HG02885 (cell line): ENCODE data around the gene CCDC102A.

ENCODE experiments used
- ATAC-seq: cut with Tn5 transposase; IDR thresholded peaks from one replicate; pipeline ENCODE4 v1.9.1; 2021; ENCODE audit warnings: mild to moderate bottlenecking; ENCODE audit not compliant: unreplicated experiment, poor library complexity

Gene CCDC102A

DNA sequence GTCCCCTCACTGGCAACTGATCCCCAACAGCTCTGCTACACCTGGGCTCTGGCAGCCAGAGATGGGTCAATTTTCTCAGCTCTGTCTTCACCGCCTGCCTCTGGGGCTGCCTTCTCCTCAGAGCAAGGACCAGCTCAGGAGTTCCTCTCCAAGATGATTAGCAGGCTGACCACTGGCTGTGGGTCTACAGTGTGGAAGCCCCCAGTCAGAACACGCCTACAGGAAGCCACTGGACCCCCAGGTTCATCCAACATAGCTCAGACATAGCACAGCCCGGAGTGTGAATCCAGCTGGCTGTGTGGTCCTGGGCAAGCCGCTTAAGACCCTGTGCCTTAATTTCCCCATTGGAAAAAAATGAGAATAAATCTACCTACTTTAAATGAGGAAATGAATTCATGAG lies 55.0 kb downstream of the CCDC102A start:
- no peak for ATAC-seq

DNA sequence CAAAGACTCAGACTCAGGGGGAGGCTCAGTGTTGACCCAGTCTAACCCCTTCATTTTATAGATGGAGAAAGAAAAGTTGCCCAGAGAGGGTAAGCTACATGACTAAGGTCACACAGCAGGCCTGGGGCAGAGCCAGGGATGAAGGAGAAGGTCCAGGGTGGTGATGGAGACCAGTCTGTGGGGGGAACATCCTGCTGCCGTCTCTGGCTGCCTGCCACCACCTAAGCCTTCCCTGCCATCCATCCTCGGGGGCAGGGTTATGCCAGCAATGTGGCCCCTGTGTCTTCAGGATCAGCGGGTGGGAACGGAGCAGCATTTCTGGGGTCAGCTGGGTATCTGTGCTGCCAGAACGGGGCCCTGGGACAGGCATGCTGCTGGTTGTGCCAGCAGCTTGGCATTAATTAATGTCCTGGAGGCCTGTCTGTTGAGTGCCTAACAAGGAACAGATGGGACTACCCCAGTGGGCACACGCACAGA lies 55.6 kb downstream of the CCDC102A start:
- no peak for ATAC-seq

DNA sequence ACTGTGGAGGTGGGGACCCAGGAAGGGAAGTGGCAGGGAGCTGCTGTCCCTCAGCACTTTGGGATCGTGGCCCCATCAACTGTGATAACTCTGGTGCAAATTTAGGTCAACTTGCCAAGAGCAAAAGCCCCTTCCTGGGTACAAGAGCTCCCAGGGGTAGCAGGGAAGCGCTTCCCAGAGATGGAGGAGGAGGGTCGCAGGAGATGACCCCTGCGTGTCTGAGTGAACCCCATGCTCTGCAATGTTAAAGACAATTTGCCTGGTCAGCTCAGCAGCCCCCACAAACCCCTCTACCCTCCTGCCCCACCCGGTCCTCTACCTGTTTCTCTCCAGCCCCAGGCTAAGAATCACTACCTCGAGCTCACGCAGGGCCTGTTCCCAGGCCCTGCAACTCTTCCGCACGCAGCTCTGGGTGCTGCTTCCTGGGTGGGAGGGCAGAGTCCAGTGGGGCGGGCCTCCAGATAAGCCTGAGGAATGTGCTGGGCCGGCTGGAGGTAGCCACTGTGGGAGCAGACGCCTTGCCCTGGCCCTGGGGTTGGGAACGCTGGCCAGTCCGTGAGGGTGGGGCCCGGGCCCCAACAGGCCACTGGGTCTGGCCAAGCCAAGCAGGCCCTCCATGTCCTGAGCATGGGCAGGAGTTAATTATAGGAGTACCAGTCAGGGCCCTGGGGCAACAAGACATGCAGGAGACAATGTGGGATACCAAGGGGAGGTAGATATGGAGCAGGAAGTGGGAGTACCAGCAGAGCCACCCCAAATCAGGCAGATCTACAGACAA lies 56.2 kb downstream of the CCDC102A start:
- ATAC-seq = no peak

DNA sequence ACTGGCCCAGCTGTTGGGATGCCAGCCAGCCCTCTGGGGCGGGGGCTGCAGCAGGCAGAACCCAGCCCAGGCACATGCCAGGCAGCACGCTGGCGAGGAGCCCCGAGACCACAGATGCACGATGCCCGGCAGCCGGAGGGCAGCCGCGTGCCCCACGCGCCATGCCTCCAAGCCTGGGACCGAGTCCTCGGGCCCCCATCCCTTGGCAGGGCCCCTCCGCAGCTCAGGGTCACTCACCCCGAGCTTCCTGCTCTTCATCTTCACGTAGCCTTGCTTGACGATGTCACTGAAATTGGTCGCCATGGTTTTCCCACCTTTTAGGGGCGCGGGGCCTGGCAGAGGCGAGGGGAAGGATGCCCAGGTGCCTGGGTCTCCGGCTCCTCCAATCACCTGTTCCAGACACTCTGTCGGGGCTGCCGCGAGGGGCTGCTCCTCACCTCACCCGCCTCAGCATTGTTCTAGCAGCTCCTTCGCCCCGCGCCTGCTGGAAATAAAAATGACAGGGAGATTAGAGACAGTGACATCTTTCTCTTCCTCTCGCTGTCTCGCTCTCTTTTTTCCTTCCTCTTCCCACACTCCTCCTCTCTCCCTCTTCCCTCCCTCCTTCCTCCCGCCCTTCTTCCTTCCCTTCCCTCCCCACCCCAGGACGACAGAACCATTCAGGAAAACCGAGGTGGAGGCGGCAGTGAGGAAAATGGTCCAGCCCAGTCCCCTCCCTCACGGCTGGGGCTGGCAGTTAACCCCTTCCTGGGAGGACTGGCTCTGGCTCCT lies 57.0 kb downstream of the CCDC102A start:
- no peak for ATAC-seq

DNA sequence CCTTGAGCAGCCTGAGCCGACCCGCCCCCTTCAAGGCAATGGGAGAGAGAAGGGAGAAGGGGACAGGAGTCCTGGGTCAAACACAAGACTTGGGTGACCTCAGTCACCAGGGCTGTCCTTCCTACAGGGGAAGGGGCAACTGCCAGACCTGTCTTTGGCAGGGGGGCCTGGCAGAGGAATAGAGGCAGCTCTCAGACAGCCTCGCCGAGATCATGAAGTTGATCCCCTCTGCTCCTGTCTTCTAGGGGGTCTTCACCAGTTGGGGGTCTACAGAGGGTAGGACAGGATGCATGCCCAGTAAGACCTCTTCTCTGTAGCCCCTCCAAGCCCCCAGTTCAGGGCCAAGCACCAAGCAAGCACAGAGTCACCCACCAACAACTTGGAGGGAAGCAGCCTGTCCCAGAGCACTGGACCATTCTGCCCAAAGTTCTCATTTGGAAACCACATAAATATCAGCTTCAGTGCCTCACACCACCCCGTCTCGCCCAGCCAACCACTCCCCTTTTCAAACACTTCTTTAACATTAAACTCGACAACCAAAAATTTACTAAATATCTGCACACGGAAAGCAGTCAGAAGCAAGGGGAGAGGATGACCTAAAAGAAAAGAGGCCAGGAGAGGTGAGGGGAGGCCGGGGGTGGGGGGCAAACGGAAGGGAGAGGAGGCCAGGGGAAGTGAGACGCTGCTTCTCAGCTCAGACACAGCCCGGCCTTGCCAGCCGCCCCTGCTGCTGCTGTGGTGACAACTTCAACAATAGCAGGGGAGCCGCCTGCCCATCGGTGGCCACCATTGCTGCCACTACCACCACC lies 57.8 kb downstream of the CCDC102A start:
- ATAC-seq = no peak

DNA sequence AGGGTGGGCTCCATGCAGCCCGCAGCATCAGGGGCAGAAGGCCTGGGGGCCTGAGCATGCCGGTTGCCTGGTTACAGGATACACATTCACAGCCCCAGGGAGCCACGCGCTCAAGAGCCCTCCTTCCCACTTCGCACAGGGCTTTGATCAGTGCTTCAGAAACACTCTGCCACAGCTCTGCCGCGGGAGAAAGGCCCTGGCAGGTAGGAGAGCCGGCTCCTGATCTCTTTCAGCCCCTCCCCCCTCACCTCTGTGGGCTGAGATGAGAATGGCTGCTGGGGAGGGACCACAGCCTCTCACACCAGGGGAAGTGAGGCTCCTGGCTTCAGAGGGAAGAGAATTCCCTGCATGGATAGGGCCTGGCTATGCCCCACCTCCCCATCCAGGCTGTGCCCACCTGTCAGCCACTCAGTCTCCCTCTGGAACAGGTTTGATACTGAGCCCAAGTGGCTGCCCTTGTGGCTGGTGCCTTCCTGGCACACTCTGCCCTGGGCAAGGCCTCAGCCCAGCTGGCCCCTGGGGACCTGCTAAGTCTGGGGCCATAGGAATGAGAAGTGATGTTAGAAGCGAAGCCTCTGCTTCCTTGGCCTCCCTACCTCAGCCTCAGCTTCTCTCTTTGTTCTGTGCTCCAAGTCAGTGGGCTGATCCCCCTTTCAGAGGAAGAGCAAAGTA lies 58.7 kb downstream of the CCDC102A start:
- ATAC-seq = no peak

DNA sequence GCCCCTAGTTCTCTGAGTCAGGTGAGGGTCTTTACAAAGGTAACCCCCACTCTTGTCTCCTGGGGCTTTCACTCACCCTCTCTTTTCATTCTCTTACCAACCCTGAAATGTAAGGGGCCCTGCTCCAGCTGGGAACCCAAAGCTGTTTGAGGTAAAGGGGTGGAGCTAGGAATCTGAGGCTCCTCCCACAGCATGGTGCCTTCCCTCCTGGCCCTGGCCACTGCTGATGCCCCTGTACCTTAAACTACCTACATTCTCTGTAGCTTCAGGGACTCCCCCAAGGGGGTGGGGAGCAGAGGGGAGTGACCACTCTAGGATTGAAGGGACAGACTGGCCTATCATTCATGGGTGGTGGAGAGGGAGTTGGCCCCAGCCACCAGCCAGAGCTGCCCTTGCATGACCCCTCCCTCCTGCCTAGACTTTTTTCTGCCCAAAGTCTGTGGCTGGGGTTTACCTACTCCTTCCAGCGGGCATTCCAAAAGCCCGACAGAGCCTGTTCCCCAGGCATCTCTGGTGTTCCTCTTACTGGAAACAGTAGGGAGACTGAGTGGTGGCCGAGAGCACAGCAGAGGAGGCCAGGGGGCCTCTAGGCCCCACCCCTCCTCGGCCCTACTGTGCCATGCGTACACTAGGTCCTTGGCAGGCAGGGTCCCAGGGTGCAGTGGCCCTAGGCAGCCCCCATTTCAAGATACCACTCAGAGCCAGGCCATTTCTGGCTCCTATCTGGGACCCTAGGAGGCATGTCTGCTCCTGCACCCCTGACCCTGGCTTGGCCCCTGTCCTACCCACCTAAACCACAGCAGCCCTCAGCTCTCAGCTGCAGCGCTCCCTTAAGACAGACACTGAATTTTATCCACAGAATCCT lies 59.6 kb downstream of the CCDC102A start:
- no peak for ATAC-seq

DNA sequence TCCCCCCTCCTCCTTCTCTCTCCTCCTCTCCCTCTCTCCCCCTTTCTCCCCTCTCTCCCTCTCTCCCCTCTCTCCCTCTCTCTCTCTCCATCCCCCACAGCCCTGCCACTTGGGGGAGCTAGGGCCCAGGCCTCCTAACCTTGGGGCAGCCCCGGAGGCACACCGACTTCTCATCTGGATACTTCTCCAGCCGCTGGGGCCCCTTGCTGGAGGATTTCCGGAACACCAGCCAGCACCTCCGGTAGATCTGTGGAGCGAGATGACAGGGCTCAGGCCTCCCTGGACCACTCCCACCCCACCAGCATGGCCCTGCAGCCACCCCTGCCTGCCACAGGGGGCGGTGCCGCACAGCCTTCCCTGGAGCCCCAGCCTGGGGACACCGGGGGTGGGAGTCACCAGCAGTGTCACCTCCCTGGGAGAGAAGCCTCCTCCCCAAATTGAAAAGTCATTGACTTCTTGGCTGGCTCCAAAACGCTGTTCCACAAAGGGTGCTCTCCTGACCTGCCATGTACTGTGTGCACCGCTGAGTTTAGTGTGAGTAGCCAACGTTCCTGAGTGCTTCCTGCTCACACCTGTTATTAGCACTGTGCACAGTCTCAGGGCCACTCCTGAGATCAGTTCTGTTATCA lies 60.5 kb downstream of the CCDC102A start:
- peak; percentile 95 for ATAC-seq

DNA sequence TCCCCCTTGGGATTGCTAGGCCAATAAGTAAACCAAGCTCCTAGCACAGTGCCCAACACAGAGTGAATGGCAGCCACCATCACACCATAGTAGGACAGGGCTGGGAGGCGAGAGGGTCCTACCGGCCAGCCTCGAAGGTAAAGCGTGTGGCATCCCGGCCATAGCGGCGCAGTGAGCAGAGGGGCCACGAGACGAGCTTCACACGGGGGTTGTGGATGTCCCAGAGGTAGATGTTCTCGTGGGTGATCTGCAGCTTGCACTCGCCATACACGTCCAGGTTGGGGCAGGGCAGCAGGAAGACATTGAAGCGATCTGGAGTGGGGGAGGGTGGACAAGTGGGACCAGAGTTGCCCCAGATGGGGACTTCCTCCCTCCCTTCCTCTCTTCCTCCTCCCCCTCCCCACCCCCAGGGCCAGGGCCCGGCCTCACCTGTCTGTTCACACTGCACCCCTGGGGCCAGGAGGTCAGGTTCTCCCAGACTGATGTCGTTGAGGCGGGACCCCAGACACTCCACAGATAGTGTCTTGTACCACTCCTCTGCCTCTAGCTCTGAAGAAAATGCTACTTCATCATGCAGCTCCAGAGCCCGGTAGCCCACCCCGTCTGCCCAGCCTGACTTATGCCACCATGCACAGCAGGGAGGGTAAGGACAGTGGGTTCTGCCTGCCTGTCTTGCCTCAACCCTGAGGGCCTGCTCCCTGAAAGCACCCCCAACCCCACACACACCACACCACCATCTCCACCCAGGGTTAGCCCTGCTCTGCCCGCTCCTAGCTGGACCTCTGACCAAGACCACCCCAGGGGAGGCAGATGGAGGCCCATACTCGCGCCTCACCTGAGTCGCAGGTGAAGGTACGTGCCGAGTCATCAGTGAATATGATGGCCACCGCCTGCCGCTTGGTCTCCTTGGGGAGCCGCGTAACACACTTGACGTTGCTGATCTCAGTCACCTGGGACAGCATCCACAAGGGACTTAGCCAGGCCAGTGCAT lies 61.4 kb downstream of the CCDC102A start:
- no peak for ATAC-seq

DNA sequence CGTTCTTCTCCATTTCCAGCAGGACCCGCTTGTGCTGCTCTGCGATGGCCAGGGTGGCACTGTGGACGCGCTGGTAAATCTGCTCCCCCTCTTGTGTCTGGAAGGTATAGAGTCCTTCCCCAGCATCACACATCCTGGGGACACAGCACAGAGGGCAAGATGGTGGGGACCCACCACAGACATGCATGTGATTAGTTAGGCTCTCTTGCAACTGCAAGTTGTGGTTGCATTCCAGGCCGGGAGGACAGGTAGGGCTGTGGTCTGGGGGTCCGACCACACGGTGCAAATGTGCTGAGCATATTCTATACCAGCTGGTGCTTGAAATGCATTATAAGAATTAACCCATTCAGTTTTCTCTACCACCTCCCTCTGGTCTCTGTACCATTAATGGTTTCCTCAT lies 62.5 kb downstream of the CCDC102A start:
- ATAC-seq = no peak

DNA sequence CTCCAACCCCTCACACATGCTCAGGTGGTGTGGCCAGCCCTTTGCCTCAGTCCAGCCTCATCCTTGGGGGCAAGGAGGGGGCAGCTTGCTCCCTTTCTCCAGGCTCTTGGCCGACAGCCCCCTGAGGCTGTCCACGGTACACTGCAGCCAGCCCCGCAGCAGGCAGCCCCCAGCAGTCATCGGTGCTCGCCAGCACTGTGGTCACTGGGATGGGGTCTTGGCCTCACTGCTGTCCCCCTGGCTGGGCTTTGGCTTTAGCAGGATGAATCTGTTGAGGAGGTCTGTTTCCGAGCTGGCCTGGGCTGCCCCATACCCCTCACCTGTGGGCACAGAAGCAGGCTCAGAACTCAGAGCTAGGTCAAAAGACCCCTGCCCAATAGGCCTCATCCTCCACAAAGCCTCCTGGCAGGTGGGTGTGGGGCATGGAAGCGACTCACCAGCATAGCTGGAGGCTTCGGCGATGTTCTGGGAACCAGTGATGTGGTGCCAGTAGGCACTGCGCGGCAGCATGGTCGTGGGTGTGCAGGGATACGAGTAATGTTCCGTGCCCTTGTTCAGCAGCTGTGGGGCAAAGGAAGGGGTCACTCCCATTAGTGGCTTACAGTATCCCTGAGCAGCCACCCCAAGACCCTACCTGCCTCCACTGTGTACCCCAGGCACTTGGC lies 63.1 kb downstream of the CCDC102A start:
- no peak for ATAC-seq

DNA sequence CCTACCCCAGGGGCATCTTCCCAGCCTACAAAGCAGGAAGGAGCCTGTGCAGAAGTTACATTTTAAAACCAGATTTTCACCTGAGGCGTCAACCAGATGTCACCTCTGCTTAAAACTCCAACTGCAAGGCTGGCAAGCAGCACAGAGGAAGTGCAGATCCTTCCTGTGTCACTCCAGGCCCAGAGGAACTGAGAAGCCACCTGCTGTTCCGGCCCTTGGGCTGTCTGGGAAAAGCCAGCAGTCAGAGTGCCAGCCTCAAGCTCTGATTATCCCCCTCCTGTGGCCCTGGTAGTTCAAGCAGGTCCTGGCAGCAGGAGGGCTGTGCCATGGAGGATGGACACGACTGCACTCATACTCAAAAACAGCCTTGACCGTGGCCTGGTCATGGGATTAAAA lies 63.7 kb downstream of the CCDC102A start:
- ATAC-seq = no peak

DNA sequence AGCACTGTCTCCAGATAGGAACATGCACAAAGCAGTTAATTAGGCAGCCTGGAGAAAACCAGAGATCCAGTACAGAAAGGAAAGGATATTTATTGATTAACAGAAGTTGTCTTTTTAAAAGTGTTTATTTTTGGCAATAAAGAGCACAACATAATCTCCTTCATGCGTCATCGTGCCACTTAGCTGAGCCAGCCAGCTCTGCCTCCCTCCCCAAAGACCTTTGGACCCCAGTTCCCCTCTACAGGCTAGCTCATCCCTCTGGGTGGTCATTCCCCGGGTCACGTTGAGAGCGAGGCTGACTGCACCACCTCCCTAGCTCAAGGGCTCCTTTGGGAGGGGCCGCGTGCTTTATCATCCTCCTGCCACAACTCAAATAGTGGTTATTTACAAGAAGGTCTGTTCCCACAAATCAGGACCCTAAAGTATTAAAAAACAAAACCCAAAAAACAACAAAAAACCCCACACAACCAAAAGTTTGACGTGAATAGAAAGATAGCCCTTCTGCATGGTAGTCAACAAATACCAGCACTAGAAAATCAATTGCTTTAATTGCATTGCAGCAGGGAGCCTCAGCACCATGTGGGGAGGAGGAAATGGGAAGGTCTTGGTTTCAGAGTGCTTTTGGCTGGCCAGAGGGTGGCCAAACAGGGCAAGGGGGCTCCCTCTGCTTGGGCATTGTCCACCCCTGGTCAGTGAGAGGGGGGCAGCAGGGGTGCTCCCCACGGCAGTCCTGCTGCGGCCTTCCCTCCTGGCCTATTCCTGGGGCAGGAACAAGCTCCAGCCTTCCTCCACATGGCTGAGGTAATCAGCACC lies 64.3 kb downstream of the CCDC102A start:
- ATAC-seq = no peak

DNA sequence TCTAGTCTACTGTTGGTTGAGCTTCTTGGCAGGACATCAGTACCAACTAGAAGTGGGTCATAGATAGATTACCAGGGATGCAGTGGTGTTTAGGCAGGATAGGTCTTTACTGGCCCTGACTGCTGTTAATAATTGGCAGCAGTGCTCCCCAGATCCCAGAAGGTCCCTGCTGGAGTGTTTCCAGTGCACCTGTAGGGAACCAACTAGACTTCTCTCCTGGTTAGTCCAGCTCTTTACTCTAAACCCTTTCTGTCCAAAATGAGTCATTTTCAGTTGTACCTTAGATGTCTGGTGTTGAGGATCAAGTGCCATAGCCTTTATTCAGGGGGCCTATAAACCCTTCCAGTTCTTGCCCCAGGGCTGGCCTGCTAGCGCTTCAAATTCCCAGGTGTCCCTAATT lies 65.2 kb downstream of the CCDC102A start:
- no peak for ATAC-seq

DNA sequence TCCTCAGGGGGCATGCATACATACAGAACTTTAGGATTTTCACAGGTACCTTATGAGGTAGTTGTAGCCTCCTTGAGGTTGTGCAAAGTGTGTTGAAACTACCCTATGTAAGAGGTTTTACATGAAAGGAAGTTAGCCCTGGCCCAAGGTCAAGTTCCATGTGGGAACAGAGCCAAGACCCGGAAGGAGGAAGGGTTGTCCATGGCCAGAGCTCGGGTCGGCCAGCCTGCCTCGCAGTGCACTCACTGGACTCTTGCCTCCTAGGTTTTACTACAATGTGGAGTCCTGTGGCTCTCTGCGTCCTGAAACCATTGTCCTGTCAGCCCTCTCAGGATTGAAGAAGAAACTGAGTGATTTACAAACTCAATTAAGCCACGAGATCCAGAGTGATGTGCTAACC lies 65.7 kb downstream of the CCDC102A start:
- no peak for ATAC-seq

DNA sequence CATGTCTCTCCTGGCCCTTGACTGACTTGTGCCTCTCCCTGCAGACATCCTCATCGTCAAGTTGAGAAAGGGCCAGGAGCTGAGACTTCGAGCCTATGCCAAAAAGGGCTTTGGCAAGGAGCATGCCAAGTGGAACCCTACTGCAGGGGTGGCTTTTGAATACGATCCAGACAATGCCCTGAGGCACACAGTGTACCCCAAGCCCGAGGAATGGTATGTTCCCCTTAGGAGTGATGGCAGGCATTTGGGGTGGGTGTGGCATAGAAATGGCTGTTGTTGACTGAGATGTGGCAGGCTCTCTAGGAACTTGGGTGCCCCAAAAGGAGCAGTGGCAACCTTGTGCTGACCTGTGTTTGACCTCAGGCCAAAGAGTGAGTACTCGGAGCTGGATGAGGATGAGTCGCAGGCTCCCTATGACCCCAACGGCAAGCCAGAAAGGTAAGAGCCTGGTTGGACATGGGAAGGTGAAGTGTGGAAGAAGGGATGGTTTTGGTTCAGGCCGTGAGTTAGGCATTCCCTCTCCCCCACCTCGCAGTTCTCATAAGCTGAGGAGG lies 66.4 kb downstream of the CCDC102A start:
- ATAC-seq = no peak
